CD14-positive monocyte (primary cell): ENCODE data around the gene LRRC4. TPM values are rescaled to one million over a fixed set of nuclear protein-coding genes. Genes with fewer than 3 reads are reported as not detected.

ENCODE experiments used
- DNase-seq, 3 donors: peaks; one replicate each; pipeline ENCODE4 v3.0.0-alpha.2; 2011 to 2022
- H2AFZ ChIP-seq: 2 replicates; pipeline ENCODE4 v1.6.0; 2012; ENCODE audit warnings: mild to moderate bottlenecking, low read depth, low read length, inconsistent platforms; ENCODE audit not compliant: insufficient read depth, poor library complexity, severe bottlenecking
- H3K27ac ChIP-seq, 2 donors: 1 replicate in 1 of 2; 2 replicates in 1 of 2; pipeline ENCODE4 v1.5.1; 2012 to 2013; ENCODE audit warnings: low read length in 2 of 2, control low read depth in 1 of 2, inconsistent platforms in 1 of 2, low read depth in 1 of 2, mild to moderate bottlenecking in 1 of 2
- H3K27me3 ChIP-seq, 2 donors: one replicate each; pipeline versions ENCODE4 v1.6.0 to v1.6.1; 2011 to 2013; ENCODE audit warnings: low read length in 2 of 2; ENCODE audit not compliant: control insufficient read depth in 2 of 2, insufficient read depth in 2 of 2
- H3K36me3 ChIP-seq, 2 donors: replicated peaks in 1 of 2; 1 replicate in 1 of 2; 2 replicates in 1 of 2; pipeline versions ENCODE4 v1.5.1 to v1.6.1; 2012 to 2013; ENCODE audit warnings: low read length in 2 of 2, control low read depth in 1 of 2, inconsistent platforms in 1 of 2, mild to moderate bottlenecking in 1 of 2; ENCODE audit not compliant: insufficient read depth in 2 of 2, control insufficient read depth in 1 of 2
- H3K4me1 ChIP-seq, 2 donors: 1 replicate in 1 of 2; 2 replicates in 1 of 2; pipeline versions ENCODE4 v1.5.1 to v1.6.1; 2012 to 2013; ENCODE audit warnings: low read length in 2 of 2, control low read depth in 1 of 2, inconsistent platforms in 1 of 2, mild to moderate bottlenecking in 1 of 2, moderate library complexity in 1 of 2; ENCODE audit not compliant: insufficient read depth in 2 of 2, control insufficient read depth in 1 of 2
- H3K4me2 ChIP-seq: replicated peaks from 2 replicates; pipeline ENCODE3; 2012; ENCODE audit warnings: low read length, moderate library complexity, mild to moderate bottlenecking; ENCODE audit not compliant: poor library complexity, severe bottlenecking; ENCODE audit errors: extremely low read depth
- H3K4me3 ChIP-seq, 3 experiments: fragments of 200-600 bp in 1 of 3; sonication (generic) in 1 of 3; replicated peaks in 1 of 3; 1 replicate in 2 of 3; 2 replicates in 1 of 3; pipeline ENCODE4 v1.5.1; 2011 to 2013; ENCODE audit warnings: low read length in 3 of 3, mild to moderate bottlenecking in 3 of 3, control low read depth in 2 of 3, low read depth in 2 of 3, inconsistent platforms in 1 of 3, moderate library complexity in 1 of 3
- H3K79me2 ChIP-seq: 2 replicates; pipeline ENCODE4 v1.6.0; 2012; ENCODE audit warnings: mild to moderate bottlenecking, control low read depth, inconsistent platforms, low read length, moderate library complexity; ENCODE audit not compliant: insufficient read depth
- H3K9ac ChIP-seq: 2 replicates; pipeline ENCODE4 v1.6.0; 2017; ENCODE audit warnings: low read length, mild to moderate bottlenecking; ENCODE audit not compliant: insufficient read depth, poor library complexity, severe bottlenecking
- H3K9me3 ChIP-seq, 2 donors: replicated peaks in 1 of 2; 1 replicate in 1 of 2; 2 replicates in 1 of 2; pipeline versions ENCODE4 v1.5.1 to v1.6.1; 2012 to 2013; ENCODE audit warnings: low read length in 2 of 2, control low read depth in 1 of 2; ENCODE audit not compliant: control insufficient read depth in 1 of 2, insufficient read depth in 1 of 2
- H4K20me1 ChIP-seq: 2 replicates; pipeline ENCODE4 v1.6.0; 2012; ENCODE audit warnings: mild to moderate bottlenecking, low read length, control low read depth, moderate library complexity; ENCODE audit not compliant: insufficient read depth
- H3K27ac Mint-ChIP-seq, 7 donors: one replicate each; pipeline ENCODE4 v1.8.0; 2020; ENCODE audit warnings: mild to moderate bottlenecking in 7 of 7, mixed read lengths in 7 of 7, moderate library complexity in 6 of 7, inconsistent platforms in 2 of 7
- H3K27me3 Mint-ChIP-seq, 3 donors: one replicate each; pipeline ENCODE4 v1.8.0; 2021 to 2022; ENCODE audit warnings: low read depth in 3 of 3, mild to moderate bottlenecking in 3 of 3, mixed read lengths in 3 of 3, moderate library complexity in 3 of 3, inconsistent platforms in 1 of 3
- H3K36me3 Mint-ChIP-seq, 2 donors: one replicate each; pipeline ENCODE4 v1.8.0; 2020; ENCODE audit warnings: mixed read lengths in 2 of 2, inconsistent platforms in 1 of 2, mild to moderate bottlenecking in 1 of 2
- H3K4me1 Mint-ChIP-seq: one replicate; pipeline ENCODE4 v1.8.0; 2020; ENCODE audit warnings: mild to moderate bottlenecking, mixed read lengths
- H3K4me3 Mint-ChIP-seq, 2 donors: one replicate each; pipeline ENCODE4 v1.8.0; 2020; ENCODE audit warnings: mild to moderate bottlenecking in 2 of 2, mixed read lengths in 2 of 2, moderate library complexity in 1 of 2
- H3K9me3 Mint-ChIP-seq, 7 donors: one replicate each; pipeline ENCODE4 v1.8.0; 2020 to 2022; ENCODE audit warnings: mixed read lengths in 7 of 7, mild to moderate bottlenecking in 6 of 7, moderate library complexity in 6 of 7, inconsistent platforms in 2 of 7
- CTCF ChIP-seq: fragments of 200-600 bp; IDR thresholded peaks from one replicate; pipeline ENCODE4 v1.8.0; 2022; ENCODE audit warnings: antibody characterized with exemption, mild to moderate bottlenecking
- WGBS: methylation state at CpG from one replicate; pipeline ENCODE4 v1.1.5; 2013; ENCODE audit warnings: missing lambda C conversion rate; ENCODE audit not compliant: insufficient coverage; 5-methylcytosine and 5-hydroxymethylcytosine counted together
- intact Hi-C, 2 donors: fragments of 100-400 bp; cut with micrococcal nuclease; formaldehyde crosslinking; loops; one replicate each; pipeline versions ENCODE4 v1.15.0 to v1.15.1; 2023
- polyA plus RNA-seq, 3 donors: library from polyadenylated mRNA; depleted of rRNA in 1 of 3; unstranded in 2 of 3; stranded (reverse) in 1 of 3; fragments of 300-500 nt in 2 of 3; fragments of >200 nt in 1 of 3; fragmentation: Illumina TruSeq in 2 of 3; gene quantifications; 1 replicate in 2 of 3; 2 replicates in 1 of 3; pipeline ENCODE4 v1.2.3, GENCODE V29; 2012 to 2021

Gene LRRC4
- polyA plus RNA-seq, 3 donors: 0.12 to 3.3 (median 0.91) TPM

- peaks cover 21% of the 10 kb centered on the region for H3K4me1 Mint-ChIP-seq
These were observed 36.7 kb upstream of the LRRC4 start for GRCh38 chr7:128067983-128068382.

GRCh38 chr7:128066858-128067257 lies 35.6 kb upstream of the LRRC4 start:
- H2AFZ ChIP-seq: no peak overlapping the region
- Mint-ChIP-seq H3K4me1 (peaks cover 21% of the 10 kb centered on the region), H3K9me3 (no peaks in the 10 kb centered on the region), H3K36me3 (peaks cover 25 to 57% of the 10 kb centered on the region in 2 donors), H3K27ac (peak overlapping the region in 1 of 7 donors; percentile 12), H3K27me3 (peaks cover 0 to 2% (median 0%) of the 10 kb centered on the region in 3 donors), H3K4me3 (no peak overlapping the region)
- H3K4me1 ChIP-seq: peaks cover 0 to 10% of the 10 kb centered on the region in 2 donors
- no peaks in the 10 kb centered on the region for H3K9me3 ChIP-seq
- TF ChIP-seq CTCF: no peak
- no peaks in the 10 kb centered on the region for H3K79me2 ChIP-seq
- intact Hi-C loops: no loop called here
- no peak overlapping the region for H3K4me3 ChIP-seq
- DNase-seq: no peak
- 90% methylated on average over 5 of the region's 5 CpGs for WGBS
- H3K36me3 ChIP-seq: peaks cover 7 to 73% of the 10 kb centered on the region in 2 donors
- peaks cover 13% of the 10 kb centered on the region for H4K20me1 ChIP-seq
- no peak overlapping the region for H3K9ac ChIP-seq
- H3K27me3 ChIP-seq: no peaks in the 10 kb centered on the region
- H3K27ac ChIP-seq: no peak overlapping the region
- H3K4me2 ChIP-seq: no peak overlapping the region

More at GRCh38 chr7:128067983-128068382, 36.7 kb upstream of the LRRC4 start:
- H3K4me3 Mint-ChIP-seq: no peak overlapping the region
- no peak for TF ChIP-seq CTCF
- WGBS: no CpG with 5 or more reads among the region's 5 CpGs
- peak overlapping the region in 2 of 7 donors; percentile 13 to 37 for H3K27ac Mint-ChIP-seq
- no peaks in the 10 kb centered on the region for H3K79me2 ChIP-seq
- H3K36me3 Mint-ChIP-seq: peaks cover 25 to 58% of the 10 kb centered on the region in 2 donors
- no peaks in the 10 kb centered on the region for H3K9me3 Mint-ChIP-seq
- no peak overlapping the region for H2AFZ ChIP-seq
- H3K4me2 ChIP-seq: no peak overlapping the region
- peaks cover 9% of the 10 kb centered on the region for H4K20me1 ChIP-seq
- no peak overlapping the region for H3K9ac ChIP-seq
- peaks cover 0 to 2% (median 2%) of the 10 kb centered on the region in 3 donors for H3K27me3 Mint-ChIP-seq
- H3K27ac ChIP-seq: peak overlapping the region in 1 of 2 donors; percentile 3
- peaks cover 0 to 10% of the 10 kb centered on the region in 2 donors for H3K4me1 ChIP-seq
- no peak overlapping the region for H3K4me3 ChIP-seq
- no peaks in the 10 kb centered on the region for H3K9me3 ChIP-seq
- intact Hi-C loops: no loop called here
- no peaks in the 10 kb centered on the region for H3K27me3 ChIP-seq
- H3K36me3 ChIP-seq: peaks cover 8 to 73% of the 10 kb centered on the region in 2 donors
- no peak for DNase-seq
